Activated naive CD8-positive, alpha-beta T cell treated with anti-CD3 and anti-CD28 coated beads, Interleukin-2, amount 10 ng/mL, durations not matched to agents 7 days and 5 days (primary cell): Measurements from ENCODE around the gene OSER1. TPM values are rescaled to one million over a fixed set of nuclear protein-coding genes. Genes with fewer than 3 reads are reported as not detected.

ENCODE experiments used
- ATAC-seq: fragments of 150-1000 bp; cut with Tn5 transposase; one replicate; pipeline ENCODE4 v1.10.0; 2021; ENCODE audit warnings: low read depth, moderate library complexity
- POLR2A ChIA-PET: fragments of 350-600 bp; sonication (Branson Sonifier 250); formaldehyde crosslinking; loops from one replicate; lab custom pipeline; 2021; ENCODE audit warnings: antibody characterized with exemption; lab: Charles Lee
- DNase-seq: peaks from one replicate; pipeline ENCODE4 v3.0.0; 2021
- H3K27ac Mint-ChIP-seq: one replicate; pipeline ENCODE4 v1.8.0; 2022; ENCODE audit warnings: mild to moderate bottlenecking, mixed read lengths
- H3K27me3 Mint-ChIP-seq: one replicate; pipeline ENCODE4 v1.8.0; 2022; ENCODE audit warnings: mild to moderate bottlenecking, moderate library complexity, mixed read lengths
- H3K36me3 Mint-ChIP-seq: one replicate; pipeline ENCODE4 v1.8.0; 2021; ENCODE audit warnings: mild to moderate bottlenecking, mixed read lengths
- H3K4me1 Mint-ChIP-seq: one replicate; pipeline ENCODE4 v1.8.0; 2021; ENCODE audit warnings: mixed read lengths
- H3K4me3 Mint-ChIP-seq: one replicate; pipeline ENCODE4 v1.8.0; 2022; ENCODE audit warnings: mild to moderate bottlenecking, moderate library complexity, mixed read lengths
- H3K9me3 Mint-ChIP-seq: one replicate; pipeline ENCODE4 v1.8.0; 2021; ENCODE audit warnings: mixed read lengths
- total RNA-seq, 2 experiments: library from RNA; stranded (reverse); gene quantifications; one replicate each; pipeline ENCODE4 v1.2.3, GENCODE V29; 2021

Gene OSER1
- total RNA-seq, 2 experiments from 2014 or later = 29.8 to 30.5 TPM

DNA sequence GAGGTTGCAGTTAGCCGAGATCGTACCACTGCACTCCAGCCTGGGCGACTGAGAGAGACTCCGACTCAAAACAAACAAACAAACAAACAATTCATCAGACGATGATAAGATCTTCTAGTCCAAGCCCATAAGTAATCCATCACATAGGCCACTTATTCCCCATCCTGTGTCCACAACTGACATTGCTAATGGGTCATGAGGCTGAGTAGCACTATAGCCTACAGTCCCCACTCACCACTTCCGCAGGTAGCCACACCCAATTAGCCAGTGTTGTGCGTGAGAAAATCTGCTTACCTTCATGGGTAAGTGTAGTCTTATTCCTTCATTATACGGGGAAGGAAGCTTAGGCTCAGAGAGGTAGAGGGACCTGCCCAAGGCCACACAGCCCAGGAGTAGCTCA is 36.7 kb downstream of the OSER1 start:
- no peak overlapping the region for H3K4me3 Mint-ChIP-seq
- POLR2A ChIA-PET = no interaction called here
- H3K27ac Mint-ChIP-seq = no peak overlapping the region
- DNase-seq (no peak), ATAC-seq (no peak)
- peaks cover 2% of the 10 kb centered on the region for H3K4me1 Mint-ChIP-seq
- H3K27me3 Mint-ChIP-seq = peaks cover 34% of the 10 kb centered on the region
- H3K36me3 Mint-ChIP-seq = no peaks in the 10 kb centered on the region
- H3K9me3 Mint-ChIP-seq = peaks cover under 1% of the 10 kb centered on the region

DNA sequence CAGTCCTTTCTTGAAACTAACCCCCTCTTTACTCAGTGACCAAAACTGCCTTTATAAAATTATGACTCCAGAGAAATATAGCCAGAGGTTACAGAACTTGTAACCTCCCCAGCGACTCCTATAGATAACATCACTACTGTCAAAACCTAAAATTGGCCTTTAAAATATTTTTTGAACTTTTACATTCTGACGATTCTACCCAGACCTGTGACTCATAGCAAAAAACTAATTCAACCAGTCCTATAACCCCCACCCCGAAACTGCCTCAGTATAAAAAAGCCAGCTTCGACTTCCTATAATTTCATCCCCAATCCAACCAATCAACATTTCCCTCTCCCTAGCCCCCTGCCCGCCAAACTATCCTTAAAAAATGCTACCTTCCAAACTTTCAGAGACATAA is 37.5 kb downstream of the OSER1 start:
- Mint-ChIP-seq H3K36me3 (no peaks in the 10 kb centered on the region), H3K27me3 (peaks cover 34% of the 10 kb centered on the region), H3K4me3 (no peak overlapping the region), H3K4me1 (peaks cover 2% of the 10 kb centered on the region), H3K9me3 (peaks cover 1% of the 10 kb centered on the region), H3K27ac (no peak overlapping the region)
- ATAC-seq (no peak), DNase-seq (no peak)
- POLR2A ChIA-PET = no interaction called here

DNA sequence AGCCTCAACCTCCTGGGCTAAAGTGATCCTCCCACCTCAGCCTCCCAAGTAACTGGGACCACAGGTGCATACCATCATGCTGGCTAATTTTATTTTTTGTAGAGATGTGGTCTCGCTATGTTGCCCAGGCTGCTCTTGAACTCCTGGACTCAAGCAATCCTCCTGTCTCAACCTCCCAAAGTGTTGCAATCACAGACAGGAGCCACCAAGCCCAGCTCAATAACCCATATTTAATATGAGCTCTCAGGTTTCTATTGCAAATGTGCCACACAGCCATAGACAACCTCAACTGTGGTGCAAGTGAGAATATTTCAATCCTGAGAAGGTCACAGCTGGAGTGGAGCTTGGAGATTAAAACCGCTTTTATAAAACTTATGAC is 38.0 kb downstream of the OSER1 start:
- H3K9me3 Mint-ChIP-seq = peaks cover 1% of the 10 kb centered on the region
- H3K4me3 Mint-ChIP-seq = no peak overlapping the region
- DNase-seq (no peak), ATAC-seq (no peak)
- POLR2A ChIA-PET = no interaction called here
- peaks cover 2% of the 10 kb centered on the region for H3K4me1 Mint-ChIP-seq
- H3K27ac Mint-ChIP-seq = no peak overlapping the region
- no peaks in the 10 kb centered on the region for H3K36me3 Mint-ChIP-seq
- H3K27me3 Mint-ChIP-seq = peaks cover 36% of the 10 kb centered on the region

GRCh38 chr20:44171775-44172571 is 38.6 kb downstream of the OSER1 start:
- Mint-ChIP-seq H3K27me3 (peaks cover 40% of the 10 kb centered on the region), H3K27ac (no peak overlapping the region), H3K36me3 (no peaks in the 10 kb centered on the region), H3K9me3 (peaks cover 1% of the 10 kb centered on the region), H3K4me1 (peaks cover 2% of the 10 kb centered on the region), H3K4me3 (no peak overlapping the region)
- POLR2A ChIA-PET = no interaction called here
- DNase-seq = no peak
- no peak for ATAC-seq

DNA sequence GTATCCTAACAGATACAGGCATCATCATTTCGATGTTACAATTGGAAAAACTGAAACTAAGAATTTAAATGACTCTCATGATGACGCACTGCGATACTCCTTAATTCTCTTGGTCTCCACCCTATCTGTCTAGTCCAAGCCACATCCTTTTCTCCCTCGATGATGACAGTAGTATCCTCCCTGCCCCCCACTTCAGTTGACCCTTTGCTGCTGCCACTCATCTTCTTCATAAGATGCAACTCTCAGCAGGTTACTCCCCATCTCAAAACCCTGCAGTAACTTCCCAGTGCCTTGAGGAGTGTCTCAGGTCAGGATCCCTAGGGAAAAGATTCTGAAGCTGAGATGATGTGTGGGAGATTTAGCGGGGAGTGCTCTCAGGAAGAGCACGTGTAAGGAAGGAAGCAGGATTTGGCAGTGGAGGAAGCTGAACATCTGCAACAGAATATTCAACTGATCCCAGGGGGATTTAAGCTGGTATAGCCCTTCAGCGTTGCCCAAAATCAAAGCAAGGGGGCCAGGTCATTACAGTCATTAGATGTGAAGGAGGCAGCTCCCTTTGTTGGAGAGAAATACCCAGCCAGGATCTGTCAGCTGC is 39.7 kb downstream of the OSER1 start:
- H3K9me3 Mint-ChIP-seq = peaks cover 1% of the 10 kb centered on the region
- H3K27ac Mint-ChIP-seq = no peak overlapping the region
- H3K36me3 Mint-ChIP-seq = no peaks in the 10 kb centered on the region
- peaks cover 2% of the 10 kb centered on the region for H3K4me1 Mint-ChIP-seq
- no peak for ATAC-seq
- DNase-seq = no peak
- POLR2A ChIA-PET = no interaction called here
- peaks cover 42% of the 10 kb centered on the region for H3K27me3 Mint-ChIP-seq
- H3K4me3 Mint-ChIP-seq = no peak overlapping the region

GRCh38 chr20:44167736-44168135 is 42.8 kb downstream of the OSER1 start:
- Mint-ChIP-seq H3K27me3 (peaks cover 34% of the 10 kb centered on the region), H3K4me3 (no peak overlapping the region)
- ATAC-seq = no peak

DNA sequence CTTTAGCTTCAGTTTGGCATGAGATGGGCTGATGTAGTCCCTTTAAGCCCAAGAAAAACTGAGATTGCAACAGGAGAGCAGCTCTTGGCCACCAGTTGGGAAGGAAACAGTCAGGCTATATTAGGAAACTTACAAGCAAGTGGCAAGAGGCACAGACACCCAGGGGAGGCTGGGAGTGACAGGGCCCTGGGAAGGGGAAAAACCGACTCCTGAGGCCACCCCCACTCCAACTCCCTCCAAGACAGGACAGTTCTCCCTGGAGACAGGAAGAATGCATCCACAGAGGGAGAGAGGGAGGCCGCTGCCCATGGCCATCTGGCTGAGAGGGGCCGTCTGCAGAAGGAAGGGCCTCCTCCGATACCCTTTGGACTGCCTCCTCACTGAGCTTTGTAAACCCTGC is 44.1 kb downstream of the OSER1 start:
- H3K27ac Mint-ChIP-seq = no peak overlapping the region
- POLR2A ChIA-PET = no interaction called here
- peaks cover 26% of the 10 kb centered on the region for H3K27me3 Mint-ChIP-seq
- peaks cover 1% of the 10 kb centered on the region for H3K9me3 Mint-ChIP-seq
- ATAC-seq (no peak), DNase-seq (no peak)
- H3K4me3 Mint-ChIP-seq = no peak overlapping the region
- peaks cover 2% of the 10 kb centered on the region for H3K4me1 Mint-ChIP-seq
- no peaks in the 10 kb centered on the region for H3K36me3 Mint-ChIP-seq

More at GRCh38 chr20:44167736-44168135, 42.8 kb downstream of the OSER1 start:
- Mint-ChIP-seq H3K36me3 (no peaks in the 10 kb centered on the region), H3K9me3 (peaks cover 1% of the 10 kb centered on the region), H3K27ac (no peak overlapping the region), H3K4me1 (peaks cover 2% of the 10 kb centered on the region)
- no peak for DNase-seq
- POLR2A ChIA-PET = no interaction called here

GRCh38 chr20:44166008-44166407 is 44.6 kb downstream of the OSER1 start:
- POLR2A ChIA-PET = no interaction called here
- peaks cover 2% of the 10 kb centered on the region for H3K4me1 Mint-ChIP-seq
- H3K27ac Mint-ChIP-seq = no peak overlapping the region
- H3K9me3 Mint-ChIP-seq = peaks cover 1% of the 10 kb centered on the region
- H3K27me3 Mint-ChIP-seq = peaks cover 23% of the 10 kb centered on the region
- no peak for ATAC-seq
- H3K4me3 Mint-ChIP-seq = no peak overlapping the region
- no peak for DNase-seq
- no peaks in the 10 kb centered on the region for H3K36me3 Mint-ChIP-seq

GRCh38 chr20:44160133-44160532 is 50.4 kb downstream of the OSER1 start:
- no peak for ATAC-seq

GRCh38 chr20:44159711-44160110 is 50.9 kb downstream of the OSER1 start:
- Mint-ChIP-seq H3K27me3 (peaks cover 13% of the 10 kb centered on the region), H3K4me1 (no peaks in the 10 kb centered on the region), H3K36me3 (no peaks in the 10 kb centered on the region), H3K4me3 (no peak overlapping the region), H3K27ac (no peak overlapping the region), H3K9me3 (peaks cover 4% of the 10 kb centered on the region)
- DNase-seq (no peak), ATAC-seq (no peak)
- POLR2A ChIA-PET = no interaction called here

More at GRCh38 chr20:44160133-44160532, 50.4 kb downstream of the OSER1 start:
- POLR2A ChIA-PET = no interaction called here
- Mint-ChIP-seq H3K36me3 (no peaks in the 10 kb centered on the region), H3K4me1 (no peaks in the 10 kb centered on the region), H3K27ac (no peak overlapping the region), H3K4me3 (no peak overlapping the region), H3K9me3 (peaks cover 4% of the 10 kb centered on the region), H3K27me3 (peaks cover 13% of the 10 kb centered on the region)
- DNase-seq = no peak

DNA sequence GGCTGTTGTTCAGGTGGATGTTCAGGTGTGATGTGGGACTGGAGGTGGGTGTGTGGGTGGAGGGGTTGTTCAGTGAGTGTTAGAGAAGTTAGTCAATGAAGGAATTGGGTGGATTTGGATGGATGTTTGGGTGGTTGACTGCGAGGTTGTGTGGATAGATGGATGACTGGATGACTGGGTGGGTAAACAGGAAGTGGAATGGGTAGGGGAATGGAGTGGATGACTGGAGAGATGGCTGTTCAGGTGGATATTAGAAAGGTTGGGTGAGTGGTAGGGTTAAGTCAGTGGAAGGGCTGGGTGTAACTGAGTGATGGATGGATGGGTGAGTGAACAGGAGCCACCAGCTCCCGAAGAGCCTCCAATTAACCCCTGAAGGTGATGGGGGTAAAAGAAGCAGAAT is 51.4 kb downstream of the OSER1 start:
- POLR2A ChIA-PET = no interaction called here
- H3K27me3 Mint-ChIP-seq = peaks cover 13% of the 10 kb centered on the region
- no peaks in the 10 kb centered on the region for H3K4me1 Mint-ChIP-seq
- H3K36me3 Mint-ChIP-seq = no peaks in the 10 kb centered on the region
- DNase-seq (no peak), ATAC-seq (no peak)
- H3K4me3 Mint-ChIP-seq = no peak overlapping the region
- no peak overlapping the region for H3K27ac Mint-ChIP-seq
- peaks cover 4% of the 10 kb centered on the region for H3K9me3 Mint-ChIP-seq

GRCh38 chr20:44157061-44157460 is 53.5 kb downstream of the OSER1 start:
- POLR2A ChIA-PET = no interaction called here
- no peak for ATAC-seq
- H3K27me3 Mint-ChIP-seq = peaks cover 16% of the 10 kb centered on the region
- no peak for DNase-seq
- H3K27ac Mint-ChIP-seq = no peak overlapping the region
- peaks cover 6% of the 10 kb centered on the region for H3K4me1 Mint-ChIP-seq
- no peaks in the 10 kb centered on the region for H3K36me3 Mint-ChIP-seq
- H3K9me3 Mint-ChIP-seq = peaks cover 4% of the 10 kb centered on the region
- no peak overlapping the region for H3K4me3 Mint-ChIP-seq

DNA sequence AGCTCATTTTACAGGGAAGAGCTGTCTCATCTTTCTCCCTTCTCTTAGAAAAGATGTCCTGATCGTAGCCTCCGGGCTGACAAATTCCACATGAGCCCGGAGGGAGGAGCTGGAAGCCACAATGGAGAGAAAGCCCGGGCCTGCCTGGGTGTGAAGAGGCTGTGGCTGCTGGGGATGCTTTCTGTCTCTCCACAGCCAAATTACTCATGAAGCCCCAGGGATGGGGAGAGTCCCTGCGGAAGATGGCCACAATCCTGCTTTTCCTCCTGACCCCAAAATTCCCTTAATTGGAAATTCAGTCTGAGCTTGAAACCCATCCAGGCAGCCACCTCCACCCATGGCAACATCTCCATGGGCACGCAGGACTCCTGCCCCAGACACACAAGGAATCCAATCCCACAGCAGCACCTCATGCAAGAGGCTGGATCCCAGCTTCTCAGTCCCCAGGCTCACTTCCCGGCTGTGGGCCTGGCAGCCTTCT is 56.0 kb downstream of the OSER1 start:
- Mint-ChIP-seq H3K4me1 (peaks cover 6% of the 10 kb centered on the region), H3K4me3 (no peak overlapping the region), H3K9me3 (peaks cover 4% of the 10 kb centered on the region), H3K27ac (no peak overlapping the region), H3K27me3 (peaks cover 16% of the 10 kb centered on the region), H3K36me3 (no peaks in the 10 kb centered on the region)
- DNase-seq (no peak), ATAC-seq (no peak)
- POLR2A ChIA-PET = no interaction called here

DNA sequence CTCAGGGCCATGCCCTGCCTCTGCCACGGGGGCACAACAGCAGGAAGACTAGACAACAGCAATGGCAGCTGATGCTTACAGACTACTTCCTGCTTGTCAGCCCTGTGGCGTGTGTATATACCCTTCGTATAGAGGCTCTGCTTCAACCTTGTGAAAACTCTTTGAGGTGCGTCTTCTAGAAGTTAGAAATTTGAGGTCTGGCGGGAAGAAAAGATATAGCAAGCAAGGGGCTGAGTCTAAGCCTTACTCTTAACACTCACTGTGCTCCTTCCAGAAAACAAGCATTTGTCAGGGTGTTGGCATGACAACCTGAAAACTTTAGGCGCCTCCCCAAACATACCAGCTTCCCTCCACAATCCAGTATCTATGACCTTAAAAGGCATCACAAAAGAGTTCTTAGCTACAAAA is 56.9 kb downstream of the OSER1 start:
- Mint-ChIP-seq H3K9me3 (peaks cover under 1% of the 10 kb centered on the region), H3K27me3 (peaks cover 12% of the 10 kb centered on the region), H3K4me3 (peak overlapping the region; percentile 4), H3K36me3 (no peaks in the 10 kb centered on the region), H3K4me1 (peaks cover 6% of the 10 kb centered on the region), H3K27ac (peak overlapping the region; percentile 17)
- ATAC-seq = peak; percentile 82
- POLR2A ChIA-PET = no interaction called here
- no peak for DNase-seq
